Measurements from ENCODE around the gene NRSN1. TPM values are rescaled to one million over a fixed set of nuclear protein-coding genes. Genes with fewer than 3 reads are reported as not detected.

Gene NRSN1
- total and polyA plus RNA-seq, 2 experiments from 2014 or later, result 0.68 to 1.5 TPM

- no peaks in the 10 kb centered on the region for H4K20me1 ChIP-seq (replicated peaks; ENCODE audit: insufficient read depth)
- no peak overlapping the region for H2AFZ ChIP-seq
- Mint-ChIP-seq H3K27ac (no peak overlapping the region), H3K4me1 (no peaks in the 10 kb centered on the region), H3K27me3 (ENCODE audit: insufficient read depth, low read depth, poor library complexity) (no peaks in the 10 kb centered on the region), H3K4me3 (no peak overlapping the region), H3K9me3 (peaks cover 25% of the 10 kb centered on the region), H3K36me3 (ENCODE audit: low read depth) (peaks cover 18% of the 10 kb centered on the region; the same call in 2 of the 3 replicates)
- H3K79me2 ChIP-seq (replicated peaks; ENCODE audit: insufficient read depth), result no peaks in the 10 kb centered on the region
- H3K9me2 ChIP-seq (ENCODE audit: insufficient read depth), result no peaks in the 10 kb centered on the region
- no peak overlapping the region for H3K4me2 ChIP-seq
- no peaks in the 10 kb centered on the region for H3K27me3 ChIP-seq (ENCODE audit: insufficient read depth)
- H3K36me3 ChIP-seq (ENCODE audit: insufficient read depth), result no peaks in the 10 kb centered on the region
- no peaks in the 10 kb centered on the region for H3F3A ChIP-seq (replicated peaks; ENCODE audit: low read depth)
- TF ChIP-seq CREB1 (CRISPR knock-in tag; IDR thresholded peaks at IDR 0.05; ENCODE audit: low read depth) (no peak), ZNF114 (CRISPR knock-in tag; IDR thresholded peaks at IDR 0.05) (no peak), NANOG (IDR thresholded peaks at IDR 0.05; ENCODE audit: borderline replicate concordance) (no peak), ZNF331 (CRISPR knock-in tag; IDR thresholded peaks at IDR 0.05; ENCODE audit: low read depth) (no peak), ETS1 (IDR thresholded peaks at IDR 0.05) (no peak), REST (IDR thresholded peaks at IDR 0.05; ENCODE audit: unreplicated experiment) (no peak), EZH2phosphoT487 (IDR thresholded peaks at IDR 0.05; ENCODE audit: unreplicated experiment) (no peak), ZNF462 (CRISPR knock-in tag; IDR thresholded peaks at IDR 0.05) (no peak), JUNB (IDR thresholded peaks at IDR 0.05; ENCODE audit: unreplicated experiment) (no peak), EZH2 (IDR thresholded peaks at IDR 0.05; ENCODE audit: low read depth, unreplicated experiment) (no peak), CTCF (conservative IDR thresholded peaks at IDR 0.05; ENCODE audit: low read depth in 2 of 2) (no peak), STAT1 (IDR thresholded peaks at IDR 0.05; ENCODE audit: unreplicated experiment) (no peak), POLR2AphosphoS5 (IDR thresholded peaks at IDR 0.05; ENCODE audit: low read depth) (no peak)
- ATAC-seq, result no peak
- no peak overlapping the region for H3K27ac ChIP-seq (ENCODE audit: low read depth)
- H3K4me1 ChIP-seq (ENCODE audit: insufficient read depth), result no peaks in the 10 kb centered on the region
- DNase-seq (ENCODE audit: low spot score), result no peak
- no peak overlapping the region for H3K4me3 ChIP-seq
These were observed 47.8 kb upstream of the NRSN1 start for GRCh38 chr6:24078200-24078599.
